HuH-7.5 (cell line): ENCODE data around the gene FAM168A.
A peak's percentile ranks its signal among the peaks of the same experiment; 100 is the strongest.

Experiments
- DNase-seq: peaks from one replicate; pipeline ENCODE4 v3.0.0; 2011; ENCODE audit warnings: low spot score

FAM168A gene

GRCh38 chr11:73426219-73426850 lies 171.6 kb downstream of the FAM168A start:
- DNase-seq = no peak

DNA sequence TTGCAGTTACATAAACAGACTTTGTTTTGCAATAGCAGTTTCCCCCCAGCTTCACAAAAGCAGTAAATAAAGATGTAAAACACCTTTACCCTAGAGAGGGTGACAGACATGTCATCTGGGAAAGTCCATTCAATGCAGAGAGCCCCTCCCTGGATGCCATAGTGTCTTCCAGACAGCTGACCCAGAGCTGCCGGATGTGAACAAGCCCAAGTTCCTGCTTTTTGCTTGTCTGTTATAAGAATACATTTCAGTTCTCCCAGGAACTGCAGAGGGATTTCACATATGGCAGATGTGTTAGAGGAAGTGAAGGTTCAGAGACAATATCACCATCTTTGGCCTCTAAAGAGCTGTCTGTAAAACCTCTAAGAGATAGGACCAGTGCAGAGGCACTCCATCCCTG lies 172.8 kb downstream of the FAM168A start:
- DNase-seq = no peak

GRCh38 chr11:73423506-73423905 lies 174.4 kb downstream of the FAM168A start:
- DNase-seq = no peak

- no peak for DNase-seq
These were observed 175.0 kb downstream of the FAM168A start for GRCh38 chr11:73422886-73423285.

GRCh38 chr11:73420136-73420535 lies 177.8 kb downstream of the FAM168A start:
- DNase-seq = no peak

DNA sequence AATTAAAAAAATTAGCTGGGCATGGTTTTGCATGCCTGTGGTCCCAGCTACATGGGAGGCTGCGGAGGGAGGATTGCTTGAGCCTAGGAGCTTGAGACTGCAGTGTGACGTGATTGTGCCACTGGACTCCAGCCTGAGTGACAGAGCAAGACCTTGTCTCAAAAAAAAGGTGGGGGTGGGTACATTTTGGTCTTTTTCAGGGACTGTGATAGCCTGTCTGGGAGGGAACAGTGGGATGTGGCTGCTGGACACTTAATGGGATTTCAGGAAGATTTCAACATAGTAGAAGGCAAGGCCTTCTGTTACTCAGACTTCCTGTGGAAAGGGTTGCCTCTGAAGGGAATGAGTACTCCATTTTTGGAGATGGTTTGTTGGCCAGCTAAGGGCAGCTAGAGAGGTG lies 181.1 kb downstream of the FAM168A start:
- DNase-seq = no peak

DNA sequence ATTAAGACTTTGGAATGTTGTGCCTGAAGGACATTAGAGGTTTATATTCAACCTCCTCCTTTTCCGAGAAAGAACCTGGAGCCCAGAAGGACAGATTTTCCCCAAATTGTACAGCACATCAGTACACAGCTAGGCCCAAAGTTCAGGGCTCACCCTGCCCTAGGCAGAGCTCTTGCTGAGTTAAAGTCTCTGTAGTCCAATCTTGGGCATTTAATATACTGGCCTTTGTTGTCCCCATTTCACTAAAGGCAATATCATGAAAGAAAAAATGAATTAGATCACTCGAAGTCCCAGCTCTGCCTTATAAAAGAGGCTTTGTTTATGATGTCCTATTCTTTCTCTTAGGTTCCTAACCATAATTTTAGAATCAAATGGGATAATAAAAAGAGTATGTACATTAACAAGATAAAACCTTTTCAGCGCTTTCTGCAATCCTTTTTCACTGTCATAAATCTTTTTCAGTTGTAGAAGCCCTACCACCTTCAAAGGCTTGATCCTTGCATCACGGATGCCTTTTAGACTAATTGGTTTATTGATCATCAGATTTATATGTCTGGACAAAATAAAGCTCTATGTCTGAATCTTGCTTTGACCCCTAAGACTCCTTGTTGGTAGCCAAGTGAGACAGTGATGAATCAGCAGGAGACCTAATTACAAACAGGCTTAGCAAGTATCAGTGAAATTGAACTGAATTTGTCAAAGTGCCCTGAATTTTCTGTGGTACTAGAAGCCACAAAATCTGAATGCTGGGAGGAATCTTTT lies 181.9 kb downstream of the FAM168A start:
- DNase-seq = no peak

GRCh38 chr11:73414977-73415651 lies 182.8 kb downstream of the FAM168A start:
- no peak for DNase-seq

DNA sequence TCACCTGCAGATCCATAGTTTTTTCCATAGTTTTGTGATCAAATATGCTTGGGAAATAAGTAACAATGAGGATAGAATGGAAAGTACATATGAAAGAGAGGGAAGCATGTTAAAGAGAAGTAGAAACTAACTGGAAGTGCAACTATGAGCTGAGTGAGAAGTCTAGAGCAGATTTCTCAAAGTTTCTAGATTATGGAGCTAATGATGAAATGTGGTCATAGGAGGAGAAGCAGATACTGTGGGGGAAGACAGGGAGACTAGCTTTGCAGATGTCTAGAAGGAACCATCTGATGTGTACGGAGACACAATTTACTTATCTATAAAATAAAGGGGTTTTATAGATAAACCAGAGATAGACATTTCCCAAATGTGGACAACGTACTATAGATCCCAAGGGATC lies 184.7 kb downstream of the FAM168A start:
- DNase-seq = no peak

- DNase-seq = no peak
These were observed 185.6 kb downstream of the FAM168A start for GRCh38 chr11:73412308-73412707.

DNA sequence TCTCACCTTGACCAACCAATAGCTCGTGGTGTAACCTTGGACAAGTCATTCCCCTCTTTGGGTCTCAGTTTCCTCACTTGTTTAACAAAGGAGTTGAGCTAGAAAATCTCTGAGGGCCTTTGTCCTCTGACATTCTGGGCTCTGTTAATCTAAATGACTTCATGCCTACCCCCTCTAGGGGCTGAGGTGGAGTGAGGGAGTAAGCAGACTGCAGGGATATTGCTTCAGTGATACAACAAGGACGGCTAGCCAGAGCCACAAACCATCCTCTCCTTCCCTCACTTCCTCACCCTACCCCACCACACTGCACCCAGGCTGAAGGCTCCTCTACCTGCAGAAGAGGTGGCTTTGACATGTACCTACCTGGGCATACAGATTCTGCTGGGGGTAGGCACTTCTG lies 186.9 kb downstream of the FAM168A start:
- no peak for DNase-seq

DNA sequence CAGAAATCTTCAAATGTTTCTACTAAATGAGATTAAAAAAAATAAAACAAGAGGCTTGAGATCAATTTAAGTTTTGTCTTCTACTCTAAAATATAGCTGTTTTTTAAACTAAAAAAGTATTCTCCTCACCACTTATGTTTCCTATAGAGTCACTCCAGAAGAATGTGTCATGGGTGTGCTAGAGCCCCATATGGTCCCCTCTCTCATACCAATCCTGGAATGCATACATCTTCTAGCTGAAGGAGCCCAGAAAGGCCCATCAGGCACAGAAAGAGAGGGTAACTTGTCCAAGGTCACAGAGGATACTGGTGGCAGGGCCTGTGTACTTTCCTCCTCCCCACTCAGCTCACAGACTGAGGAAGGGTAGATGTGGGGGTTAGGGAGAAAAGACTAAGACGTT lies 187.3 kb downstream of the FAM168A start:
- no peak for DNase-seq

GRCh38 chr11:73409431-73409830 lies 188.5 kb downstream of the FAM168A start:
- DNase-seq = no peak

DNA sequence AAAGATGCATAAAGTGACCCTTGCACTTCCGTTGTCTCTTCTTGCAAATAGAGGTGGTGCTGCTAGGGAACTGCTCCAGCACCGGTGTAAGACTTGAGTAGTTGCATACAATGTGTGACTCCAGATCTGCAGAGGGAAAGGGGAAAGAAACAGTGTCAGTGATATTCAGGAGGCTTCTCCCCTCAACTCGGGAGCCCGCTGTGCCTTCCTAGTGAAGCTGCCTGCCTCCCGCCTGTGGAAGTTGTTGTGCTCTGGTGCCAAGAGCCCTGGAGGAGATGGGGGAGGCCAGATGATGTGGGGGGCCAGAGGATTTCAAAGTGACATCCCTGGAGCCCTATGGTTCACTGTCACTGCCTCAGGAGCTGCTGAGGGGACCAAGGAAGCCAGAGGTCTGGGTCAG lies 191.3 kb downstream of the FAM168A start:
- no peak for DNase-seq

DNA sequence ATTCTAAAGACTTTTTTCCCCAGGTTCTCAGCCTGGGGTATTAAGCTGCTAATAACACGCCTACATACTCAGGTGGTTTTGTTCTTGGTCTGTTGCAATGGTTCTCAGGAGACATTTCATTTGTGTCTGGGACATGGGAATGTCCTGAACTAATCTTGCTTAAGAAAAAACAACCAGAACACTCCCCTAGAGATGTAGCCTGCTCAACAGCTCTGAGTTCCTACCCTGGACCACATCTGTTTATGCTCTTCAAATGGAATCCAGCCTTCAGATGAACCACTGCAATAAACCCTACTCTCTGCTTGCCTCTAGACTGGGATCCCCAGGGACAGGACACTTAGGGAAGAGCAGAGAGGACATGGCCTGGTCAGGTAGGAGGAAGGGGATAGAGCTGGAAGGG lies 191.8 kb downstream of the FAM168A start:
- no peak for DNase-seq

GRCh38 chr11:73405146-73405510 lies 192.8 kb downstream of the FAM168A start:
- DNase-seq = no peak

DNA sequence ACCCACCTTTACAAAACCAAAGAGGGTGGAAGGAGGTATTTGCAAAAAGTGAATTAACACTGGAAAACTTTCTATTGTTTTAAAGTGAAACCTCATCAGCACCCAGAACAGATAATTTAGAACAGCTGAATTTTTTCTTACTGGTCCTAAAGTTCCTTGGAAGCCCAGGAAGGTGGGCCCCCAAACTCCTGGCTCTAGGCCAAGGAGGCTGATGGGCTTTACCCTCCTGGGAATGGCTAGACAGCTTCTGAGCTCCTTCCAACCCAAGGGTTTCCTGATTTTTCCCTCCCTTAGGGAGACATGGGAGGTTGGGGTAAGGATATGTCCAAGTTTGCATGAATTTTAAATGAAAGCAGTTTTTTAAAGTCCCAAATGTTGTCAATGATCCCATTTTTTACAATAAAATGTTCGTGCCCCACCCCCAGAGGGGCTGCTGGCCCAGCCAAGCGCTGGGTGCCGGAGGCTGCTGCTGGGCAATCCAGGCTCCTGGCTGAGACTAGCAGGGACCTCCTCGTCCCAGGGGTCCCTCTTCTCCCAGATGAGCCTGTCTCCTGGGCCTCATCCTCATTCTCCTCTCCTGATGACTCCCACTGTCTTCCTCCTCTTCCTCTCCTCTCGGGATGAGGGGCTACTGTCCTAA lies 193.3 kb downstream of the FAM168A start:
- DNase-seq = no peak

GRCh38 chr11:73404048-73404447 lies 193.9 kb downstream of the FAM168A start:
- DNase-seq = peak; percentile 79

DNA sequence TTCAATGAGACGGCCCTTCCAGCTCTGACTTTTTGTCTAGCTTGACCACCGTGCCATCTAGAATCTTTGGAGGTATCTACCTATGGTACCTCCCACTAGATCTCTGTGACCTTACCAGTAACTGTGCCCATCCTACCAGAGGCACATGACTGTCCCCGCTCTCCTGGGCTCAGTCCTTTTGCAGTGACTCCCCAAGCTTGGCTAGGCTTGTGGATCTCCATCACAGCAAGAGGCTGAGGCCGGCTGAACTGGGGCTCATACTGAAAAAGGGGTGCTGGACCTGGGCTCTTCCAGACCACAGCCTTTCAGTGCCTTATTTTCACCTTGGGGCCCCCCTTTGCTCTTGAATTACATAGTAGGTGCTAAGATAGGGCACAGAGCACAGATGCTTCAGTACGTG lies 194.4 kb downstream of the FAM168A start:
- no peak for DNase-seq

GRCh38 chr11:73402834-73403185 lies 195.1 kb downstream of the FAM168A start:
- DNase-seq = no peak

DNA sequence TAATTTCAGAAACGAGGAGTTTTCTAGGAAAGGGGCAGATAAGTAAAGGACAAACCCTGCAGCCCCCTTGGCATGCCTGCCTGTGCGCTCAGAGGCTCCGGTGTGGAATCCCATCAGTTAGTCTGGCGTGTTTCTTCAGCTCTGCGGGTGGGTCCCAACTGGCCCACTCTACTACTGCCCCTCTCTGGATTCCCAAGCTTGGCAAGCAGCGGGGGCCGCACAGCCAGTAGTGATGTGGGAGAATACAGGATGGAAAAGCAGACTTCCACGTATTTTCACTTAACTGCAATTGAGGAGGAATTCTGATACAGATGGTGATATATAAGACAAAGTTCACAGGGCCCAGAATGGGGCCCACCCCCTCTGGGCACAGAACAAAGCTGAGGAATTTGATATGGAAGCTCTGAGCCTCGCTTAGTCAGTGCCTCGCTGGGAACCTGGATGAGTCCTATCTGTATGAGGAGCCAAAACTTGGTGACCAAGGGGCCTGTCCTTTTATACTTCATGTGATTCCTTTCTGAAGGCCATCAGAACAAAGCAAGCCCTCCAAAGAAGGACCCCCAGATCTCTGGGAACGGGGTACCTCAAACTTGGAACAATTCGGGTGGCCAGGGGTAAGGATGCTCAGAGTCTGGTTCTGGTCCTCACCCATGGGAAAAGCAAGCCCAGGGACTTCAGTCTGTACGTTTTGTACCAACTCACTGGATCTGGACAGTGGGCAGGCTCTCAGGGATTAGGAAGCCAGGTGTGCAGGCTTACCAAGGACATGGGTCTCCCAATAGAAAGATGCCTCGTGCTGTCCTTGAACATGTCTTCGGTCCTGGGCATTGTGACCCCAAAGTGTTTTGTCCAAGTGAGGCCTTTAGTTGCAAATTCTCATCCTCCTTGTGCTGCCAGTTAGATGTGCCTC lies 195.7 kb downstream of the FAM168A start:
- DNase-seq = no peak
